Adrenal gland (tissue), 12 donors: ENCODE data around the gene SEMA6A. TPM values are rescaled to one million over a fixed set of nuclear protein-coding genes. Genes with fewer than 3 reads are reported as not detected.

ENCODE experiments used
- DNase-seq, 7 donors: peaks; one replicate each; pipeline ENCODE4 v3.0.0-alpha.2; 2019 to 2020
- H3K27ac ChIP-seq, 5 donors: fragments of 200-600 bp; sonication (generic) in 4 of 5; 1 replicate in 3 of 5; 2 replicates in 2 of 5; pipeline versions ENCODE4 v1.5.1 to v1.8.0; 2016 to 2020; ENCODE audit warnings: mild to moderate bottlenecking in 1 of 5
- H3K27me3 ChIP-seq: fragments of 200-600 bp; 2 replicates; pipeline ENCODE4 v1.8.0; 2021
- H3K36me3 ChIP-seq, 2 donors: fragments of 200-600 bp; replicated peaks in 1 of 2; 1 replicate in 1 of 2; 2 replicates in 1 of 2; pipeline versions ENCODE4 v1.5.1 to v1.8.0; 2018 to 2022
- H3K4me1 ChIP-seq, 2 donors: fragments of 200-600 bp; replicated peaks in 1 of 2; 1 replicate in 1 of 2; 2 replicates in 1 of 2; pipeline versions ENCODE4 v1.5.1 to v1.8.0; 2018 to 2021
- H3K4me3 ChIP-seq, 4 donors: fragments of 200-600 bp; sonication (generic) in 3 of 4; one replicate each; pipeline ENCODE4 v1.5.1; 2016 to 2018
- H3K9me3 ChIP-seq, 3 donors: fragments of 200-600 bp; sonication (generic) in 1 of 3; replicated peaks in 1 of 3; 1 replicate in 2 of 3; 2 replicates in 1 of 3; pipeline versions ENCODE4 v1.5.1 to v1.8.0; 2016 to 2021
- POLR2A ChIP-seq, 2 donors: fragments of 450-650 bp; IDR thresholded peaks; one replicate each; pipeline ENCODE4 v1.6.1; 2017; ENCODE audit warnings: antibody characterized with exemption in 2 of 2, mild to moderate bottlenecking in 2 of 2, moderate library complexity in 1 of 2
- WGBS, 4 donors: extraction: QIAGEN DNeasy Blood & Tissue Kit in 2 of 4; methylation state at CpG; one replicate each; pipeline versions ENCODE4 v1.1.5 to v1.1.7; 2013 to 2017; 5-methylcytosine and 5-hydroxymethylcytosine counted together
- intact Hi-C, 2 donors: fragments of 100-400 bp; cut with DNase I; formaldehyde crosslinking; loops; one replicate each; pipeline versions ENCODE4 v1.14.1 to v1.15.0; 2022 to 2023
- polyA plus RNA-seq, 3 donors: library from polyadenylated mRNA; stranded (reverse); fragments of 200-250 nt in 2 of 3; fragments of 350-450 nt in 1 of 3; fragmentation: Illumina TruSeq in 1 of 3; extraction: RNeasy Lipid Tissue Mini Kit (QIAGEN cat#74804) in 1 of 3; gene quantifications; one replicate each; pipeline ENCODE4 v1.2.3, GENCODE V29; 2013 to 2014
- total RNA-seq, 9 donors: library from RNA; depleted of rRNA in 4 of 9; stranded (reverse); fragments of >200 nt in 4 of 9; fragments of 120-200 nt in 1 of 9; fragmentation: NEBNext Ultra II Directional in 1 of 9; extraction: Animal tissue kit (Norgen Biotek cat#: 25700) in 1 of 9; gene quantifications; one replicate each; pipeline versions ENCODE4 v1.1.0 to v1.2.4, GENCODE V29; 2013 to 2023
- TF ChIP-seq, protein P1 (sequence below), 6 experiments: fragments of 450-650 bp in 4 of 6; fragments of 200-600 bp in 2 of 6; sonication (generic) in 1 of 6; IDR thresholded peaks; 1 replicate in 5 of 6; 2 replicates in 1 of 6; pipeline versions ENCODE4 v1.5.1 to v1.8.0; 2016 to 2021; ENCODE audit warnings: antibody characterized with exemption in 6 of 6, mild to moderate bottlenecking in 2 of 6, moderate library complexity in 1 of 6
- donor health status: healthy with polysubstance abuse.
- donor health status: Bipolar disorder and iron deficiency.
- donor health status: DM: yes; HTN: yes; CAD: no.
- donor health status: DM: no; HTN: no; CAD: no.
- donor health status: DM: no; HTN: no; CAD: no.
- donor health status: DM: yes; HTN: yes; CAD: no.

Gene SEMA6A
- total and polyA plus RNA-seq, 12 donors: 55.1 to 182 (median 124) TPM

DNA sequence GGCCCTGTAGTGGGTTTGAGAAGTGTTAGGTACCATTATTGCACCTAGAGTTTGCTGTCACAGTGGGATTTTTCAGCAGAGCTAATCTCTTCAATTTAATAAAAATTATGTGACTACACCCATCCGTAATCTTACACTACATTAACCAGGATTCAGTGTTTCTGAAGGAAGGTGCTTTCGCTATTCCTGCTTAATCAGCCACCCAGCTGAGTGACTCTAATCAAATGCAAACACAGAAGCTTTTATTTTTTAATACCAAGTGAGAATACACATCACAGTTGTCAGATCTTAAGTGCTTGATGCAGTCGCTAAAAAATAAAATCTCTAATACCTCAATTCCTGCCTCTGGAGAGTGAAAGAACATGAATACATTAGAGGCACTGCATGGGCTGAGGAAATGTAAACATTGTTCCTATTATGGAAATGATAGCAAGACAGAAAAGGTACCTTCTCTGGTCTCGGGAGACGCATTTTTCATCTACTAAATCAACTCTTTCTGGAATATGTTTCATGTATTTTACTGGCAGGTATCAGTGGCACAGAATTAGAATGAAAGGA is 125.7 kb downstream of the SEMA6A start:
- H3K9me3 ChIP-seq: no peaks in the 10 kb centered on the region
- no peak for DNase-seq
- TF ChIP-seq, protein P1, sequence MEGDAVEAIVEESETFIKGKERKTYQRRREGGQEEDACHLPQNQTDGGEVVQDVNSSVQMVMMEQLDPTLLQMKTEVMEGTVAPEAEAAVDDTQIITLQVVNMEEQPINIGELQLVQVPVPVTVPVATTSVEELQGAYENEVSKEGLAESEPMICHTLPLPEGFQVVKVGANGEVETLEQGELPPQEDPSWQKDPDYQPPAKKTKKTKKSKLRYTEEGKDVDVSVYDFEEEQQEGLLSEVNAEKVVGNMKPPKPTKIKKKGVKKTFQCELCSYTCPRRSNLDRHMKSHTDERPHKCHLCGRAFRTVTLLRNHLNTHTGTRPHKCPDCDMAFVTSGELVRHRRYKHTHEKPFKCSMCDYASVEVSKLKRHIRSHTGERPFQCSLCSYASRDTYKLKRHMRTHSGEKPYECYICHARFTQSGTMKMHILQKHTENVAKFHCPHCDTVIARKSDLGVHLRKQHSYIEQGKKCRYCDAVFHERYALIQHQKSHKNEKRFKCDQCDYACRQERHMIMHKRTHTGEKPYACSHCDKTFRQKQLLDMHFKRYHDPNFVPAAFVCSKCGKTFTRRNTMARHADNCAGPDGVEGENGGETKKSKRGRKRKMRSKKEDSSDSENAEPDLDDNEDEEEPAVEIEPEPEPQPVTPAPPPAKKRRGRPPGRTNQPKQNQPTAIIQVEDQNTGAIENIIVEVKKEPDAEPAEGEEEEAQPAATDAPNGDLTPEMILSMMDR (IDR thresholded peaks at IDR 0.05): no peak
- no peak for TF ChIP-seq POLR2A (IDR thresholded peaks at IDR 0.05)
- H3K27ac ChIP-seq: no peak overlapping the region
- H3K36me3 ChIP-seq: peaks cover 0 to 36% of the 10 kb centered on the region in 2 donors
- 74 to 86% (median 81%) methylated on average over 5 of the region's 5 CpGs for WGBS, 4 donors
- peaks cover 0 to 6% of the 10 kb centered on the region in 2 donors for H3K4me1 ChIP-seq
- no peak overlapping the region for H3K4me3 ChIP-seq
- no peaks in the 10 kb centered on the region for H3K27me3 ChIP-seq
- intact Hi-C loops: loop anchor here in 1 of 2 donors (10.0 kb wide), 1 partner anchor 304 kb away; no protein-coding TSS in a partner anchor

DNA sequence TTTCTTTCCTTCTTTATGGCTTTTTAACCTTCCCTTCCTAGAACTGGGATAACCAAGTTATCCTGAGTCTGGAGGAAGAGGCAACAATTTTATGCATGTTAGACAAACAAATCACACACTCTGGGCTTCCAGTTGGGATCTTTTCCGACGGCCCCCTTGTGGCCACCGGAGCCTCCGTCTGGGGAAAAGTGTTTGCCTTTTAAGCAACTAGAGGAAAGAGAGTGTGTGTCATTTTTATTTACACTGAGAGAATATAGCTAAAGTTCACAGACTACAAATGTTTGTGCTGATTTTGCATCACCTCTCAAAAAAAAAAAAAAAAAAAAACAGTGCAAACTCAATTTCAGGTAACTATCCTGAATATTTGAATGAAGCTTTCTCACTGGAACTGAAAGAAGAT is 126.2 kb downstream of the SEMA6A start:
- WGBS, 4 donors: 83 to 91% (median 88%) methylated on average over 4 of the region's 4 CpGs
- H3K27ac ChIP-seq: no peak overlapping the region
- no peaks in the 10 kb centered on the region for H3K27me3 ChIP-seq
- H3K4me1 ChIP-seq: peaks cover 0 to 3% of the 10 kb centered on the region in 2 donors
- H3K9me3 ChIP-seq: no peaks in the 10 kb centered on the region
- H3K4me3 ChIP-seq: no peak overlapping the region
- no peak for TF ChIP-seq POLR2A (IDR thresholded peaks at IDR 0.05)
- TF ChIP-seq, protein P1 (IDR thresholded peaks at IDR 0.05): no peak
- no peak for DNase-seq
- intact Hi-C loops: loop anchor here in 1 of 2 donors (10.0 kb wide), 1 partner anchor 304 kb away; no protein-coding TSS in a partner anchor
- peaks cover 0 to 36% of the 10 kb centered on the region in 2 donors for H3K36me3 ChIP-seq

DNA sequence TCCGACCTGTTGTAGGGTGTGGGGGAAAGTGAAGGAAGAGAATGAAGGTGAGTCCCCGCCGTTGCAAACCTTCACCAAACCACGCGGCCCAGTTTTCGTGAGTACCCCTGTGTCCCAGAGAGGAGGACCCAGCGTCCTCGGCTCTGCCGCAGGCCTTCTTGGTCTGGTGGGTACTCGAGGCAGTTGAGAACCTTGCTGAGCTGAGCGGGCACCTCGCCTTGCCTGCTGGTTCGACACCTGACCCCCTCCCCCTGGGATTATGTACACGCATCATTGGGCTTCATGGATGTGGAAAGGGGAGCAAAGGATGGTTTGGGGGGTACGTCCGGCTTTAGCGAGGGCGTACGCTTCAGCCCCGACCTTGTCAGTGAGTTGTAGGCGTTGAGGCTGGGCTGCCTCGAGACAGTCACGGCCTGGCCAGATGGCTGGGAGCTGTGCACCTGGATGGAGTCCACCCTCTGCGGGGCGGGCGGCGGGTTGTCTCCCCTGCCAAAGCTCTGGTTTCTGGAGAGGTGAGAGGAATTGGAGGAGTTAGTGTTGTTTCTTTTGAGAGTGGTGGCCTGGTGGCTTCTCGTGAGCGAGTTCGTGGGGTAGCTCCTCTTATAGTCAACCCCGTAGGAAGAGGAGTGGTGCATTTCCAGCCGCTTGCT is 128.1 kb downstream of the SEMA6A start:
- intact Hi-C loops: loop anchor here in 1 of 2 donors (10.0 kb wide), 1 partner anchor 302 kb away; no protein-coding TSS in a partner anchor
- Histone ChIP-seq H3K27ac (no peak overlapping the region), H3K27me3 (no peaks in the 10 kb centered on the region), H3K4me1 (peaks cover 0 to 6% of the 10 kb centered on the region in 2 donors), H3K4me3 (no peak overlapping the region), H3K36me3 (peaks cover 0 to 36% of the 10 kb centered on the region in 2 donors), H3K9me3 (no peaks in the 10 kb centered on the region)
- no peak for DNase-seq
- TF ChIP-seq, protein P1 (IDR thresholded peaks at IDR 0.05): no peak
- TF ChIP-seq POLR2A (IDR thresholded peaks at IDR 0.05): no peak
- 95 to 96% (median 96%) methylated on average over 32 of the region's 32 CpGs for WGBS, 4 donors

DNA sequence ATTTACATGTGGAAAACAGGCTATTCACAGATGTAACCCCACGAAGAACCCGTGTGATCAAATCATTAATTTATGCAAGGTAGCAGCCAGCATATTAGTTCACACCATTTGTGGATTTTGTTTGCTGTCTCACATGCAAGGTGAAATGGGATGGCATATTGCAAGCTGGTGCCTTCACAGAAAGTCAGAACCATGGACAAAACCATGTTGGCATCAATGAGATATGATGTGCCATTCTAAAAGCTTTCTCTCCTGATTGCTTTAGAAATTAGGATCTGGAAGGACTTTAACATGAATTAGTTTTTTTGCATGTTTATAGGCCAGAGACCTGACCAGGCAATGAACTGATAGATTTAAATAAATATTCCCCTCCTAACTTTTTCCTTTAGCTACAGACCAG is 129.3 kb downstream of the SEMA6A start:
- TF ChIP-seq POLR2A (IDR thresholded peaks at IDR 0.05): no peak
- TF ChIP-seq, protein P1 (IDR thresholded peaks at IDR 0.05): no peak
- H3K4me3 ChIP-seq: no peak overlapping the region
- 91 to 100% (median 99%) methylated on average over 2 of the region's 2 CpGs for WGBS, 4 donors
- H3K9me3 ChIP-seq: no peaks in the 10 kb centered on the region
- no peak overlapping the region for H3K27ac ChIP-seq
- H3K4me1 ChIP-seq: peaks cover 0 to 6% of the 10 kb centered on the region in 2 donors
- H3K36me3 ChIP-seq: peaks cover 0 to 36% of the 10 kb centered on the region in 2 donors
- H3K27me3 ChIP-seq: no peaks in the 10 kb centered on the region
- DNase-seq: no peak
- intact Hi-C loops: loop anchor here in 1 of 2 donors (10.0 kb wide), 1 partner anchor 301 kb away; no protein-coding TSS in a partner anchor
